NOMO-1 treated with DMSO at 0.1 percent for 48 hours (cell line): ENCODE results near the gene CDKAL1.

Experiments used
- DNase-seq: peaks from one replicate; lab custom pipeline; 2025; ENCODE audit not compliant: unreplicated experiment; lab: John Stamatoyannopoulos, UW

CDKAL1 gene

DNA sequence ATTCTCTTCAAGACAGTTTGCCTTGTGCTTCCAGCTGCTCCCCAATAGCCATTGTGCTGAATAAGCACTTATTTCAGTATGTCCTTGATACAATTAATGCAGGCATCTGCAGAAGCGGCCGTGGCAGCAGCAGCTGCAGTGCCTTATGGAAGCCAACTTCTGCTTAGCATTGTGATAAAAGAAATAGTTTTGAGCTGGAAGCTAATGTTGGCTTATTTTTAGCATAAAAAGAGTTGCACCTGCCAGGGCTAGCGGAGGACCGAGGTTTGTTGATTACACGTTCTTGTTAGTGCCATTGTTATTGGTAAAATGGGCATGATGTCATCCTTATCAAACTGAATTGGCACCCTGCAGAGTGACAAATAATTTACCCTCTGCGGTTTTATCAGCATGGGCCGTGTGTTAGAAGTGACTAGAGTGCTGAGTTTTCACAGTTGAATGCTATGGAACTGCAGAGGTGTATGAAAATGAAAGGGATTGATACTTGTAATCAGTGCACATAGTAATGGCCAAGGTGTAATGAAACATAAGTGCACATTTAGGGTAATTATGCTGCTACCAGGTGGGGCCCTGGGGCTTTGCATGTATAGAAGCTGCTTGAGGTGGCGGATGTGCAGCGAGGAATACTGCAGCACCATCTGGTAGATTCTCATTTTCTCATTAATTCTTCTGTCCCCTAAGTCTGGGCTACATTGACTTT lies 334.3 kb downstream of the CDKAL1 start:
- no peak for DNase-seq

DNA sequence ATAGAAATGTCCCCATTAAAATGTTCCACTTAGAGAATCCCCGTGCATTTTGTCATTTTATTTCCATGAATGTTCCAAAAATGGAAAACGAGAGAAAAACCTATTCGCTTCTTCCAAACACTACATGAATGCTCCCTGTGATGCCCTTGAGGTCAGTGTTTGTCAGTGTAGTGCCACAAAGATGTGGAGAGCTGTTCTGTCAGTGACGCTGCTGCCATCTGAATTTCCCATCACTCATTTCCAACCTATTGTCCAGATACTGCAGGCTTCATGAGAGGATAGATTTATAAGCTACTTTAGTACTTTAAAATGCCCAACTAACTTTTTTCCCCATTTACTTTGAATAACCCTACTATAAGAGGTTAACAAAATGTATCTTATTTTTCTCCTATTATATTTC lies 335.8 kb downstream of the CDKAL1 start:
- no peak for DNase-seq

- no peak for DNase-seq
Observed at GRCh38 chr6:20870493-20870892, 336.2 kb downstream of the CDKAL1 start.

DNA sequence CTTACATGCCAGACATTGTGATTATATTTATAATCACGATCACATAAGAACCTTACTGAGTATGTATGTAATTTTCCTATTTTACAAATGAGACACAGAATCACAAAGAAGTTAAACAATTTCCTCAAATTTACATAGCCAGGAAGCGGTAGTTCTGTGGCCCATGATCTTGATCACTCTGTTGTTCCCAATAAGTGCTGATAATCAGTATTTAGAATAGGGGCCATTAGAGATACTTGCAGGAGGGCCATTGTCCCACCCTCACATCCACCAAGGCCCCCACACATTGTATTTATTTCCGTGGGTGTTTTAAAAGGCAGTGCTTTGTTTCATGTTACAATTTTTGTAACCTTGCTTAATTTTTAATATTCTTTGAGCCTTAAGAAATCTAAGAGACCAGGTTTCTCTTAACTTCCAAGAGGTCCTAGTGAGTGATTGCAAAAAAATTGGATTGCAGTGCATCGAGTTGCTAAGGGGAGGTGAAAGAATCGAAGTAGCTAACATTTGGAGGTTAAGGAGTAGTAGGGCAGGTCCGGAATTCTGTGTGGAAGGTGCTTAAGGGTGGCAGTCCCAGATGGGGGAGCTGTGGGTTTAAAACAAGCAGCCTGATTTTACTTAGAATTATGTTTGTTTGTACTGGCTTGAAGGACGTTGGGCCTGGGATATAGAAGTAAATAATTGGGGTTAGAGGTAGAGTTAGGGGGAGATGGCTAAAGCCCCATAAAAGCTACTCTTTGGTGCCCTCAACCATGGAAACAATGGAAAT lies 339.4 kb downstream of the CDKAL1 start:
- no peak for DNase-seq

- peak; percentile 7 for DNase-seq
Observed at GRCh38 chr6:20875369-20875963, 341.2 kb downstream of the CDKAL1 start.

DNA sequence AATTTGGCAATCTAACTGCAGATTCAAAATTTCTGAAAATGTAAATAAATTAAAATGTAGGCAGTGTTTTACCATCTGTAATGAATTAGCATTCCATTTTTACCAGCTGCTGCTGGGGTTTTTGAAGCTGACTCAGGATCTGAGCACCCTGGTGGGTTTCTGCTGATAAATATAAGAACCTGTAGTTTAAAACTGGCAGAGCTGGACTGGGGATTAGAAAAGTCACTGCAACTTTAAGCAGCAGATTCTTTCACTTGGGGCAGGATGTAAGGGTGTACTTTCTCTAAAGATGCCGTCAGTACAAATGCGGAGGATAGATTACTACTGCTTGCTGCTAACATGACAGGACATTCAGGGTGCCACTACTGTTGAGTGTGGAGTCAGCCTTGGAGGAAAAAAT lies 341.8 kb downstream of the CDKAL1 start:
- no peak for DNase-seq

GRCh38 chr6:20876561-20876960 lies 342.3 kb downstream of the CDKAL1 start:
- DNase-seq, result no peak

DNA sequence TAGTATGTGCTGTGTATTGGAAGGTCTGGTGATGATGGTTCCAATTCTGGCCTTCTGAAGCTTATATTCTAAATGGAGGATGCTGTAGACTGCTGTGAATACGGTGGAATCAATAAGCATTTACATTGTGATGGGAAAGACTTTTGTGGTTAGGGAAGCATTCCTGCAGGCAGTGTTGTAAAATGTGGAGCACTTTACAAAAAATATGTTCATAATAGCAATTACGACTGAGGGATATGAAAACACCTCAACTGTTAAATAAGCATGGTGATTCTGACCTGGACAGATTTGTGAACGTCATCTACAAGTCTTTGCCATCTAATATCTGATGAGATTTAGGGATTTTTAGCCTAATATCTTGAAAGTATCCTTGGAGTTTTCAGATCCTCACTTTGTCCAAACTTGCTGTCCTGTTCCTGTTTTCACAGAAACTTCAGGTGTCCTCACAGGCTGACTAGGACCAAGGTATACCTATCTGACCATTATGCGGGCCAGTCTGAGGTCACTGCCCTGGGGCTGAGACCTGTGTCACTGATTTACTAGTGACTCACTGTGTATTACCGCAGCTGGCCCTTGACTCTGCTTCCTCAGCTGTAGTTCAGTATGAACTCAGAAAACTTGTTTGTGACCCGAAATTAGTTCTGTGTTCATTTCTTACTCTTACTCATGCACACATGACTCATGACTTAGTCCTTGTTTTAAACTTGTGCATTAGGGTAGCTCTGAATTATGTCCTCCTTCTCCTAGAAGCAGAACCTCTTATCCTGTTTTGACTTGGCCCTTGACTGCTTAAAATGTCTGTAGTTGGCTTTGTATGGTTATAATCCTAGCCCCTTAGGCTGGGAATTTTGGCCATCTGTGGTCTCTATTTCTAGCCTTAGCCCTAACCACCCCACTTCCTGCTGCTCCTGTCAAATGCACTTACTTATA lies 343.0 kb downstream of the CDKAL1 start:
- peak; percentile 58 for DNase-seq

GRCh38 chr6:20879121-20879520 lies 344.9 kb downstream of the CDKAL1 start:
- no peak for DNase-seq

DNA sequence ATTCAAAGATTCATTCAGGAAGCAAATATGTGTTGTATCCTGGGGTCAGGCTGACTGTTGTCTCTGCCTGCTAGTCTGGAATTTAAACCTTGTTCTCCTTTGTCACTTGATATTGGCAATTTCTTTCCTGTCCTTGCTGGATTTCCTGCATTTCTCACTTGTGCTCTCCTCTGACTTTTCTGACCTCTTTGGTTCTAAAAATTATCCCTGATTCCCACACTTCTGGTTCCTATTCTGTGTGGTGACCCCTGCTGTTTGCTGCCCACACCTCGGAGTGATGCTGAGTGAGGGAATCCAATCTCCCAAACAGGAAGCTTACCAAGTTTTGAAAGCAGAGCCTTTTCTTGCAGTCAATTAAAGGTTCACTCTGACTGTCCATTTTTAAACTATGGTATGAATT lies 345.3 kb downstream of the CDKAL1 start:
- no peak for DNase-seq

DNA sequence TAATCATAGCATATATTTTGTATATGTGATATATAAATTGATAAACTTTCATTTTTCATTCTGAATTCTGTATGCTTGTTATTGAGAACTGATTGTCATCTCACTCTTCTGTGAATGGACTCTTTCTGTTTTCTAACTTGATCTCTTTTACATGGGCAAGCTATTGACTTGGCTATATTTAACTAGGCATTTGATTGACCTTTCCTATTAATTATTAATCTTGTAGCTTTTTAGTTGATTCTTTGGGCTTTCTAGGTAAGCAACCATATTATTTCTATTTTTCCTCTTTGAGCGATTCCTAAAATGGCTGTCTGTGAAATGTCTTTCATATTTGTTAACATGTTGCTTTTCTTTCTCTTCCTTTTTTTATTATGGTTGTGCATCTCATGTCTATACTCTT lies 347.1 kb downstream of the CDKAL1 start:
- no peak for DNase-seq

DNA sequence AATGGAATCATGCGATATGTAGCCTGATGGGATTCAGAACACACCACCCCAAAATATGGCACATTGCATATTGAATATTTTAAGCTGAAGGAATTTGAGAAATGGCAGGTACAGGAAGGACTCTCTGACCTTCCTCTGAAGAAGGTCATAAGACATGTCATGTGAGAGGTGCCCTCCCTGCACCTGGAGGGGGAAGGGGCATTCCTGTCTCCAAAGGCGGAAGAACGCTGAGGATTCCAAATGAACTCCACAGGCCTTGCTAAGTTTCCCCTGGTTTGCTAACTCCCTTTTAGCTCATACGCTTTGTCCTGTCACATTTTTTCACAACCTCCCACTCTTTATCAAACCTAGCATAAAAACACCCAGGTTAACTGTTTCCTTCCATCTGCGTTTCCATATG lies 347.8 kb downstream of the CDKAL1 start:
- no peak for DNase-seq

DNA sequence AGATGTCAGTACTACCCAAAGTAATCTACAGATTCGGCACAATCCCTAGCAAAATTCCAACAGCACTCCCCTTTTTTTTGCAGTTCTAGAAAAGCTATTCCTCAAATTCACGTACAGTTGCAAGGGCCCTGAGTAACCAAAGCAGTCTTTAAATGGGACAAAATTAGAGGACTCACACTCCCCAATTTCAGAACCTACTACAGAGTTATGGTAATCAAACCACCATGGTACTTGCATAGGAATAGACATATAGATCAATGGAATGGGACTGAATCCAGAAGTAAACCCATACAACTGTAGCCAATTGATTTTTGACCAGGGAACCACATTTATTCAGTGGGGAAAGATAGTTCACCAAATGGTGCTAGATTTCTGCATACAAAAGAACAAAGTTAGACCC lies 350.8 kb downstream of the CDKAL1 start:
- no peak for DNase-seq

DNA sequence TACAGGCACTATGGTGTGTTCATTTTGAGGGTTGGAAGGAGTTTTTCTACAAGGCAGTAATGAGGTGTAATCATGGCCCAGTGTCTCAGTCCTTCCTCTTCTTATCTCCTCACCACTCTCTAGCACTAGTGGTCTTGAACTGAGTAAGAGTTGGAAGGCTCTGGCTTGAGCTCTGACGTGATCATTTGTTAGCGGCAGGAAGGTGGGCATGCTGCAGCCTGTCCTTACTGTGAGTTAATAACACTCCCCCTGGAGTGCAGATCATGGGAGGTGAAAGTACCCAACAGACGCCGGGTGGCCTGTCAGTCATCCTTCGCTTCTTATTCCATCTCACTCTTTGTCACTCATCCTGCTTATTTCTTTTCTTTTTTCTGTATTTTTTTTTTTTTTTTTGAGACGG lies 356.9 kb downstream of the CDKAL1 start:
- DNase-seq, result no peak

DNA sequence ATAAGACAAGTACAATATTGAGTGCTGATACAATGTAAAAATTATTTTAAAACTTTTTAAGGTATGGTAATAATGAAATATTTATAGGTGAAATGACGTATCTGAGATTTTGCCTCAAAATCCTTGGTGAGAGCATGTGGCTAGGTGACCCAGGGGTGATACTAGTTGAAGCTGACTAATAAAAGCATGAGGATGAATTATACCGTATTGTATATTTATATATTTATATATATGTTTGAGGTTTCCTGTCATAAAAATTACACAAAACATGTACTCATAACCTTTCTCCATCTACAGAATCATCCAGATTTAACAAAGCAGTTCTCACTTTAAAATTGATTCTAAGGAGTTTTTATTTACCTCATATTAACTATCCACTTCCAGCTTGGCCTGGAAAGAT lies 358.1 kb downstream of the CDKAL1 start:
- DNase-seq, result no peak

DNA sequence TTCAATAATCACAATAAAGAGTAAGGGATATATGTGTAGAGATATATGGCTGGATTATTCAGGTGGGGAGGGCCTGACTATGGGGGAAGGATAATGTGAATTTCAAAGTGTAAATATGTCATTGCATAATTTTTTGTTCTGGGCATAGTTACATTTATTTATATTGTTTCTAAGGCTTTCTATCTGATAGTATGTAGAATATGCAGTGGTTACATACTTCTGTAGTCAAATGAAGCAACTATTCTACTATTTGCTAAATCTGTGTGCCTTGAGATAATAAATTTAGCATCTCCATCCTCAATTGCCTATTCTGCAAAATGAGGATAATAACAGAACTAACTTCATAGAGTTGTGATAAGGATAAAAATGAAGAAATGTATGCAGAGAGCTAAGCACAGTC lies 359.2 kb downstream of the CDKAL1 start:
- DNase-seq, result no peak

DNA sequence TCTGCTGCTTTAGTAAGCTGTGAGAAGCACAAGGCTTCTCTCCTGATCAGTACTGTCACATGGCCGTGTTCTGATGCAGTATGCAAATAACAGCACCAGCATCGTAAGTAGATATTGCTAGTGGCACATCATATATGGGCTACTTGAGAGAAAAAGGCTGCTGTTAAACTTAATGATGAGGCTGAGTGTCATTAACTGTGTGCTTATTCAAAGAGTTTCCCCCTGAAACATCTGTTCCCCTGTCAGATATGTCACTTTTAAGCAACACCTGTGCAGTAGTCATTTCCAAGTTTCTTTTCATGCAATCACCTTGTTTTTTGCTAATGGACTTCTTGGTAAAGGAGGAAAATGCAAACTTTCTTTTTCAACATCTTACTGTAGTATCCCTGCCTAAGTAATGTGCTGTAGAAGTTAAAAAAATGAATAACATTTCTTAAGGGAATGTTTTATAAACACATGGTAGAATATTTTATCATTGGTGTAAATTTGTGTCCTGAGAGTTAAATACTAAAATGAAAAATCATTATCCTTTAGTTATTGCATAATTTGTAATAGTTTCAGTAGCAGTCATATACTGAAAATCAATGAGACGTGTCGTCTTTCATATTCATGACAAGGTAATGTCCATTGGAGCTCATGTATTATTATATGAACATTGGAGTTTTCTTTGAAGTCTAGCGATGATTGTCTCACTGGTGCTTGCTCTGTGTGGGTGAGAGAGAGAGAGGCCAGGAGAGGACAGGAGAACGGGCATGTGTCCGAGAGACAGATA lies 366.3 kb downstream of the CDKAL1 start:
- DNase-seq, result no peak

GRCh38 chr6:20905377-20905776 lies 371.1 kb downstream of the CDKAL1 start:
- no peak for DNase-seq

DNA sequence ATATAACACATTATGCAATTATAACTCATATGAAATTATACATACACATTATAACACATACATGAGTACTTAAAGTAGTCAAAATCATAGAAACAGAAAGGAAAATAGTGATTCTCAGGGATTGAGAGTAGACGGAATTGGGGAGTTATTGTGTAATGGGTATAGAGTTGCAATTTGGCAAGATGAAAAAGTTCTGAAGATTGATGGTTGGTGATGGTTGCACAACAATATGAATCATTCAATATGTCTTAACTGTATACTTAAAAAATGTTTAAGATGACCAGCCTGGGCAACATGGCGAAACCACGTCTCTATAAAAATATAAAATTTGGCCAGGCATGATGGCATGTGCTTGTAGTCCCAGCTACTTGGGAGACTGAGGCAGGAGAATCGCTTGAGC lies 372.7 kb downstream of the CDKAL1 start:
- peak; percentile 85 for DNase-seq

- no peak for DNase-seq
Observed at GRCh38 chr6:20907486-20908071, 373.3 kb downstream of the CDKAL1 start.
